OCI-LY3 (cell line): Measurements from ENCODE around the gene LRFN2.

ENCODE experiments used
- H2AFZ ChIP-seq: fragments of 200-600, 300-600 bp; shearing (Covaris generic); 2 replicates; pipeline ENCODE4 v1.6.0; 2014; ENCODE audit warnings: antibody characterized with exemption, low read depth, low read length
- H3K27ac ChIP-seq: fragments of 200-600, 300-600 bp; sonication (generic); 2 replicates; pipeline ENCODE4 v1.5.1; 2014; ENCODE audit warnings: mild to moderate bottlenecking, low read length, moderate library complexity, mixed read lengths
- H3K27me3 ChIP-seq: fragments of 200-600, 300-600 bp; sonication (generic); 2 replicates; pipeline ENCODE4 v1.6.1; 2014; ENCODE audit warnings: low read depth, low read length, mixed read lengths
- H3K36me3 ChIP-seq: fragments of 200-600, 300-600 bp; sonication (generic); replicated peaks from 2 replicates; pipeline ENCODE3; 2014; ENCODE audit warnings: low read depth, low read length, mixed read lengths
- H3K4me1 ChIP-seq: fragments of 300-600, 200-600 bp; sonication (generic); 2 replicates; pipeline ENCODE4 v1.6.1; 2014; ENCODE audit warnings: low read length, mixed read lengths
- H3K4me2 ChIP-seq: fragments of 200-600, 300-600 bp; sonication (generic); 2 replicates; pipeline ENCODE4 v1.6.1; 2014; ENCODE audit warnings: low read length, mixed read lengths
- H3K4me3 ChIP-seq: fragments of 300-600, 200-600 bp; sonication (generic); 2 replicates; pipeline ENCODE4 v1.5.1; 2014; ENCODE audit warnings: antibody characterized with exemption, mild to moderate bottlenecking, low read length, moderate library complexity
- H3K79me2 ChIP-seq: fragments of 300-600, 200-600 bp; shearing (Covaris generic); 2 replicates; pipeline ENCODE4 v1.6.1; 2014; ENCODE audit warnings: mild to moderate bottlenecking, low read length, mixed read lengths
- H3K9ac ChIP-seq: fragments of 300-600, 200-600 bp; shearing (Covaris generic); 2 replicates; pipeline ENCODE4 v1.6.0; 2014; ENCODE audit warnings: mild to moderate bottlenecking, low read length, moderate library complexity
- H3K9me3 ChIP-seq: fragments of 200-600, 300-600 bp; shearing (Covaris generic); 2 replicates; pipeline ENCODE4 v1.6.1; 2014; ENCODE audit warnings: low read length, mixed read lengths; ENCODE audit not compliant: insufficient read depth
- H4K20me1 ChIP-seq: fragments of 200-600, 300-600 bp; sonication (generic); 2 replicates; pipeline ENCODE4 v1.6.1; 2016; ENCODE audit warnings: low read length, mixed read lengths; ENCODE audit not compliant: insufficient read depth
- EZH2phosphoT487 ChIP-seq: fragments of 200-600 bp; shearing (Covaris generic); IDR thresholded peaks from 2 replicates; pipeline ENCODE4 v1.6.1; 2018; ENCODE audit warnings: antibody characterized with exemption, mixed run types, low read depth
- TF ChIP-seq, protein P1 (sequence below): fragments of 200-600, 300-600 bp; sonication (generic); IDR thresholded peaks from 2 replicates; pipeline ENCODE4 v1.5.1; 2014; ENCODE audit warnings: antibody characterized with exemption, low read length, low read depth

Gene LRFN2

DNA sequence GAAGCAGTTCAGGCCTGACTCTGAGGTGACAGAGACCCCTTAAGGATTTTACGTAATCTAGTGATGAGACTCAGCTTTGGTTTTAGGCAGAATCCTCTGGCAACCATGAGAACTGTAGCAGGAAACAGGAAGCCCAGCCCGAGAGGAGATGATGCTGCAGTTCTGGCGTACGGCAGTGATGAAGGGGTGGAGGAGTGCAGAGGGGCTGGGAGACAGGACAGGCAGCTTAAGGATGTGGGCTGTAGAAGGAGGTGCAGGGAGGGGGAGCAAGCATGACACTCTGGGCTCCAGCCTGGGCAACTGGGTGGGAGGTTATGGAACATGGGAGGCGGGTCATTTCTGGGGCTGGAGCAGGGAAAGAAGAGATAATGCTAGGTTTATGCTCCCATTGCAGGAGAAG is 67.1 kb downstream of the LRFN2 start:
- Histone ChIP-seq H3K27ac (no peak overlapping the region), H3K27me3 (peaks cover 50% of the 10 kb centered on the region), H4K20me1 (no peaks in the 10 kb centered on the region), H3K4me3 (no peak overlapping the region), H3K4me2 (no peak overlapping the region), H2AFZ (no peak overlapping the region), H3K9me3 (no peaks in the 10 kb centered on the region), H3K4me1 (no peaks in the 10 kb centered on the region), H3K36me3 (no peaks in the 10 kb centered on the region), H3K9ac (no peak overlapping the region), H3K79me2 (no peaks in the 10 kb centered on the region)
- TF ChIP-seq, protein P1, sequence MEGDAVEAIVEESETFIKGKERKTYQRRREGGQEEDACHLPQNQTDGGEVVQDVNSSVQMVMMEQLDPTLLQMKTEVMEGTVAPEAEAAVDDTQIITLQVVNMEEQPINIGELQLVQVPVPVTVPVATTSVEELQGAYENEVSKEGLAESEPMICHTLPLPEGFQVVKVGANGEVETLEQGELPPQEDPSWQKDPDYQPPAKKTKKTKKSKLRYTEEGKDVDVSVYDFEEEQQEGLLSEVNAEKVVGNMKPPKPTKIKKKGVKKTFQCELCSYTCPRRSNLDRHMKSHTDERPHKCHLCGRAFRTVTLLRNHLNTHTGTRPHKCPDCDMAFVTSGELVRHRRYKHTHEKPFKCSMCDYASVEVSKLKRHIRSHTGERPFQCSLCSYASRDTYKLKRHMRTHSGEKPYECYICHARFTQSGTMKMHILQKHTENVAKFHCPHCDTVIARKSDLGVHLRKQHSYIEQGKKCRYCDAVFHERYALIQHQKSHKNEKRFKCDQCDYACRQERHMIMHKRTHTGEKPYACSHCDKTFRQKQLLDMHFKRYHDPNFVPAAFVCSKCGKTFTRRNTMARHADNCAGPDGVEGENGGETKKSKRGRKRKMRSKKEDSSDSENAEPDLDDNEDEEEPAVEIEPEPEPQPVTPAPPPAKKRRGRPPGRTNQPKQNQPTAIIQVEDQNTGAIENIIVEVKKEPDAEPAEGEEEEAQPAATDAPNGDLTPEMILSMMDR, result no peak

DNA sequence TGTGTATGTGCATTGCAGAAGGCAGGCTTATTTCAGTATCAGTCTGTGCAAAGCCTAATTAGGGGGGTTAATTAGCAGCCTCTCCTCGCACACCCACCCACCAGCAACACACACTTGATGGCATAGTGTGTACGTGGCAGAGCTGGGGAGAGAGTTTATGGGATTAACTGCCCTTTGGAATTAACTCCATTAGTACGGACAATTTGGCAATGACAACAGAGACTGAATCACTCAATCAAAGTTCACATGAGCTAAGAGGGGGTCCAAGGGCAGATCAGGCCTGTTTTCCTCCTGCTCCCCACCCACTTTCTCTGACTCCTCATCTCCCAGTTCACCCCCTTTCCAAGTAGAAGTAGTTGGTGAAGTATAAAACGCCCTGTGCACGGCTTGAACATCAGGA is 69.5 kb downstream of the LRFN2 start:
- Histone ChIP-seq H3K4me1 (no peaks in the 10 kb centered on the region), H3K27ac (no peak overlapping the region), H3K4me2 (no peak overlapping the region), H2AFZ (no peak overlapping the region), H4K20me1 (no peaks in the 10 kb centered on the region), H3K79me2 (no peaks in the 10 kb centered on the region), H3K9me3 (no peaks in the 10 kb centered on the region), H3K4me3 (no peak overlapping the region), H3K27me3 (peaks cover 50% of the 10 kb centered on the region), H3K36me3 (no peaks in the 10 kb centered on the region), H3K9ac (no peak overlapping the region)
- TF ChIP-seq EZH2phosphoT487, result no peak
- TF ChIP-seq, protein P1, result no peak

DNA sequence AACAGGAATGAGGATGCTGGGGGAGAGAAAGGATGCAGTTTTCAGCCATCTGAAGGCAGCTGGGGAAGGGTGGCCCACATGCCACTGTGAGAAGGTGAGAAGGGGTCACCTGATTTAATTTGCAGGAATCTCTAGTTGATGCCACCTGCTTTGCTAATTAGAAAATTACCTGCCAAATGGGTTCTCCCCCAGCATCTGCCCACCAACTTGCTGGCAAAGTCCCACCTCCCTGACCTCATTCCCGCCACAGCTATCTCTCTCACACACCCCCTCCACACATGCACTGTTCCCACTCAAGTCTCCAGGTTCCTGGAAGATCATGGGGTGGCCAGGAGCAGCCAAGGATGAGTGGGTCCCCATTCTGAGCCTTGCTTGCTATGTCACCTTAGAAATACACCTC is 70.7 kb downstream of the LRFN2 start:
- Histone ChIP-seq H3K4me3 (no peak overlapping the region), H3K4me2 (no peak overlapping the region), H4K20me1 (no peaks in the 10 kb centered on the region), H3K27me3 (peaks cover 50% of the 10 kb centered on the region), H2AFZ (no peak overlapping the region), H3K79me2 (no peaks in the 10 kb centered on the region), H3K9me3 (no peaks in the 10 kb centered on the region), H3K9ac (no peak overlapping the region), H3K27ac (no peak overlapping the region), H3K4me1 (no peaks in the 10 kb centered on the region), H3K36me3 (no peaks in the 10 kb centered on the region)
- TF ChIP-seq, protein P1, result no peak
- TF ChIP-seq EZH2phosphoT487, result no peak

DNA sequence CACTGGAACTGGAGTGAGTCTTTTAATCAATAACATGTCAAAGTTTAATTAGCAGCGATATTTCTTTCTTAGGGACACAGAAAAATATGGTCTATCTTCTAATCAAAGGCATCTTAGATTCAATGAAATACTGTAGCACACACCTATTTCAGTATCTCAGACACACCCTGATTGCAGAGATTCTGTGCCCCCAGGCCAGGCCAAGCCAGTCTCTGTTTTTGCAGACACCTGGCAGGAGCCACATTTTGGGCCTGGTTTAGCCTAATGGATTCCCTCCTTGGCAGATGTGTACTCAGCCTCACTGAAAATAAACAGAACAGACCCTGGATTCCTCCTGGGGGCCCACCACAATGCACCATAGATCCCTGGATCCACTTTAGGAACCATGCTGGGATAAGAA is 74.8 kb downstream of the LRFN2 start:
- Histone ChIP-seq H3K27me3 (peaks cover 21% of the 10 kb centered on the region), H3K79me2 (no peaks in the 10 kb centered on the region), H3K27ac (no peak overlapping the region), H4K20me1 (no peaks in the 10 kb centered on the region), H2AFZ (no peak overlapping the region), H3K4me2 (no peak overlapping the region), H3K4me1 (no peaks in the 10 kb centered on the region), H3K9me3 (no peaks in the 10 kb centered on the region), H3K36me3 (no peaks in the 10 kb centered on the region), H3K4me3 (no peak overlapping the region), H3K9ac (no peak overlapping the region)
- TF ChIP-seq, protein P1, result no peak
- TF ChIP-seq EZH2phosphoT487, result no peak
